ENCODE measurements around the gene PHF20. TPM values are rescaled to one million over a fixed set of nuclear protein-coding genes. Genes with fewer than 3 reads are reported as not detected.
"Not testable (repeated sequence)": the region's sequence is repeated elsewhere in the genome, so short reads cannot be mapped to it uniquely, and the experiment has no call there.

The PHF20 gene
- total RNA-seq (48.4 TPM), polyA plus RNA-seq (ENCODE audit: insufficient read depth, low read depth, low replicate concordance) (12.3 TPM)
- long read RNA-seq, donor 1, partial matches to known transcripts, result 39 of 42 reads
- long read RNA-seq, donor 1, other reads (novel, unspliced or antisense), result 0 of 42 reads
- long read RNA-seq, donor 2, full-length matches to known transcripts, result 4 of 22 reads
- long read RNA-seq, donor 2, partial matches to known transcripts, result 0 of 22 reads
- long read RNA-seq, donor 2, other reads (novel, unspliced or antisense), result 18 of 22 reads
- long read RNA-seq, donor 3, partial matches to known transcripts, result 0 of 1 reads
- long read RNA-seq, donor 3, other reads (novel, unspliced or antisense), result 0 of 1 reads
- long read RNA-seq, donor 4, partial matches to known transcripts, result 0 of 1 reads
- long read RNA-seq, donor 4, other reads (novel, unspliced or antisense), result 0 of 1 reads
- long read RNA-seq, donor 5, result 0 reads
- long read RNA-seq, donor 6, transcript PHF20-216 (2 exons, 618 nt), result major isoform, 5 of 12 reads
- long read RNA-seq, donor 6, partial matches to known transcripts, result 7 of 12 reads
- long read RNA-seq, donor 6, other reads (novel, unspliced or antisense), result 0 of 12 reads
- long read RNA-seq, donor 7, partial matches to known transcripts, result 30 of 37 reads
- long read RNA-seq, donor 7, other reads (novel, unspliced or antisense), result 6 of 37 reads
- long read RNA-seq, donor 8, partial matches to known transcripts, result 34 of 37 reads
- long read RNA-seq, donor 8, other reads (novel, unspliced or antisense), result 0 of 37 reads
- long read RNA-seq, donor 9, partial matches to known transcripts, result 0 of 2 reads
- long read RNA-seq, donor 9, other reads (novel, unspliced or antisense), result 0 of 2 reads
- long read RNA-seq, donor 10, partial matches to known transcripts, result 27 of 28 reads
- long read RNA-seq, donor 10, other reads (novel, unspliced or antisense), result 0 of 28 reads

GRCh38 chr20:35771689-35772562 is at the start of gene PHF20:
Gene PHF20 (plus strand): TSS chr20:35772015. CDS start chr20:35801523, 29,508 bp downstream.
- peak within 1 kb of the TSS; percentile 80 to 86 for H3K27ac ChIP-seq (ENCODE audit: low read depth in 2 of 2, low read length in 2 of 2)
- H3K4me3 ChIP-seq (ENCODE audit: low read length in 3 of 3), result peak within 1 kb of the TSS; percentile 81 to 92 (median 87)
- H3K9me3 ChIP-seq (ENCODE audit: control insufficient read depth in 2 of 3, insufficient read depth in 1 of 3, low read length in 3 of 3), result no peaks in the 10 kb centered on the region
- FAIRE-seq (no peak), DNase-seq (peak; percentile 96 to 100 (median 98))
- H3K4me1 ChIP-seq (ENCODE audit: control insufficient read depth in 2 of 3, insufficient read depth in 2 of 3, low read depth in 1 of 3, low read length in 3 of 3), result peaks cover 4 to 19% (median 18%) of the 10 kb centered on the region in 3 donors
- H3K9ac ChIP-seq (ENCODE audit: low read length in 3 of 3), result peak within 1 kb of the TSS; percentile 71 to 94 (median 86)
- TF ChIP-seq, protein P1, sequence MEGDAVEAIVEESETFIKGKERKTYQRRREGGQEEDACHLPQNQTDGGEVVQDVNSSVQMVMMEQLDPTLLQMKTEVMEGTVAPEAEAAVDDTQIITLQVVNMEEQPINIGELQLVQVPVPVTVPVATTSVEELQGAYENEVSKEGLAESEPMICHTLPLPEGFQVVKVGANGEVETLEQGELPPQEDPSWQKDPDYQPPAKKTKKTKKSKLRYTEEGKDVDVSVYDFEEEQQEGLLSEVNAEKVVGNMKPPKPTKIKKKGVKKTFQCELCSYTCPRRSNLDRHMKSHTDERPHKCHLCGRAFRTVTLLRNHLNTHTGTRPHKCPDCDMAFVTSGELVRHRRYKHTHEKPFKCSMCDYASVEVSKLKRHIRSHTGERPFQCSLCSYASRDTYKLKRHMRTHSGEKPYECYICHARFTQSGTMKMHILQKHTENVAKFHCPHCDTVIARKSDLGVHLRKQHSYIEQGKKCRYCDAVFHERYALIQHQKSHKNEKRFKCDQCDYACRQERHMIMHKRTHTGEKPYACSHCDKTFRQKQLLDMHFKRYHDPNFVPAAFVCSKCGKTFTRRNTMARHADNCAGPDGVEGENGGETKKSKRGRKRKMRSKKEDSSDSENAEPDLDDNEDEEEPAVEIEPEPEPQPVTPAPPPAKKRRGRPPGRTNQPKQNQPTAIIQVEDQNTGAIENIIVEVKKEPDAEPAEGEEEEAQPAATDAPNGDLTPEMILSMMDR (IDR thresholded peaks at IDR 0.05; ENCODE audit: borderline replicate concordance, extremely low read depth, insufficient read depth), result no peak
- H3K27me3 ChIP-seq (ENCODE audit: control insufficient read depth, insufficient read depth, low read length), result no peaks in the 10 kb centered on the region
- H3K36me3 ChIP-seq (ENCODE audit: control insufficient read depth in 2 of 3, insufficient read depth in 3 of 3, low read length in 3 of 3), result no peaks in the 10 kb centered on the region
- intact Hi-C loops (cut with DNase I), result no loop called here

DNA sequence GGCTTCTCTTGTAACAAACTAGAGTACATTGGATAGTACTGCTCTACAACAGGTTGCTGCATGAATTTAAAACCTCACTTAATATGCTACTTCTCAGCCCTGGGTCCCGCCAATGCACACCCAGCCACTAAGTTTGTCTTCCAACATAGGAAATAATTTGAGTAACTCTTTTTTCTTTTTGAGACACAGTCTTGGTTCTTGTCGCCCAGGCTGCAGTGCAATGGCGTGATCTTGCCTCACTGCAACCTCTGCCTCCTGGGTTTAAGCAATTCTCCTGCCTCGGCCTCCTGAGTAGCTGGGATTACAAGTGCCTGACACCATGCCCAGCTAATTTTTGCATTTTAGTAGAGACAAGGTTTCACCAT is 48.6 kb upstream of the PHF20 start:
- H3K9me3 ChIP-seq (ENCODE audit: control insufficient read depth in 2 of 3, insufficient read depth in 1 of 3, low read length in 3 of 3); H3K27me3 ChIP-seq (ENCODE audit: control insufficient read depth, insufficient read depth, low read length); H3K27ac ChIP-seq (ENCODE audit: low read depth in 2 of 2, low read length in 2 of 2); H3K4me1 ChIP-seq (ENCODE audit: control insufficient read depth in 2 of 3, insufficient read depth in 2 of 3, low read depth in 1 of 3, low read length in 3 of 3); intact Hi-C loops (cut with DNase I); H3K9ac ChIP-seq (ENCODE audit: low read length in 3 of 3); H3K4me3 ChIP-seq (ENCODE audit: low read length in 3 of 3); FAIRE-seq; DNase-seq: not testable (repeated sequence)
- H3K36me3 ChIP-seq (ENCODE audit: control insufficient read depth in 2 of 3, insufficient read depth in 3 of 3, low read length in 3 of 3), result peaks cover 31 to 84% (median 54%) of the 10 kb centered on the region in 3 donors

- FAIRE-seq; DNase-seq; intact Hi-C loops (cut with DNase I); H3K27me3 ChIP-seq (ENCODE audit: control insufficient read depth, insufficient read depth, low read length); H3K4me1 ChIP-seq (ENCODE audit: control insufficient read depth in 2 of 3, insufficient read depth in 2 of 3, low read depth in 1 of 3, low read length in 3 of 3); H3K9ac ChIP-seq (ENCODE audit: low read length in 3 of 3); H3K27ac ChIP-seq (ENCODE audit: low read depth in 2 of 2, low read length in 2 of 2); H3K4me3 ChIP-seq (ENCODE audit: low read length in 3 of 3); H3K9me3 ChIP-seq (ENCODE audit: control insufficient read depth in 2 of 3, insufficient read depth in 1 of 3, low read length in 3 of 3): not testable (repeated sequence)
- peaks cover 31 to 82% (median 54%) of the 10 kb centered on the region in 3 donors for H3K36me3 ChIP-seq (ENCODE audit: control insufficient read depth in 2 of 3, insufficient read depth in 3 of 3, low read length in 3 of 3)
These were observed 48.0 kb upstream of the PHF20 start for GRCh38 chr20:35723652-35724320.
